Endothelial cell of umbilical vein (primary cell): ENCODE measurements around the gene GNAI1.

Experiments used
- CTCF ChIP-seq, 2 donors: IDR thresholded peaks; 1 replicate in 1 of 2; 2 replicates in 1 of 2; pipeline ENCODE4 v1.5.1; 2011; ENCODE audit warnings: low read length in 2 of 2, mild to moderate bottlenecking in 2 of 2, moderate library complexity in 2 of 2, control low read depth in 1 of 2, inconsistent platforms in 1 of 2, low read depth in 1 of 2; ENCODE audit not compliant: insufficient read depth in 1 of 2; ENCODE audit errors: extremely low read depth in 1 of 2
- EZH2 ChIP-seq: IDR thresholded peaks from 2 replicates; pipeline ENCODE4 v1.6.1; 2012; ENCODE audit warnings: borderline replicate concordance, low read depth, mild to moderate bottlenecking, moderate library complexity, low read length, inconsistent platforms; ENCODE audit not compliant: severe bottlenecking
- FOS ChIP-seq: IDR thresholded peaks from 2 replicates; pipeline ENCODE4 v1.6.1; 2011; ENCODE audit warnings: mild to moderate bottlenecking, low read length, moderate library complexity, borderline replicate concordance; ENCODE audit not compliant: insufficient read depth
- MYC ChIP-seq: IDR thresholded peaks from one replicate; pipeline ENCODE4 v1.6.1; 2011; ENCODE audit warnings: mild to moderate bottlenecking, low read depth, low read length
- POLR2A ChIP-seq: IDR thresholded peaks from 2 replicates; pipeline ENCODE4 v1.6.1; 2012; ENCODE audit warnings: low read depth, mild to moderate bottlenecking, control low read depth, low read length
- POLR2AphosphoS5 ChIP-seq: IDR thresholded peaks from 2 replicates; pipeline ENCODE4 v1.6.1; 2012; ENCODE audit warnings: low read depth, mild to moderate bottlenecking, control low read depth, low read length, moderate library complexity; ENCODE audit not compliant: insufficient read depth

GRCh38 chr7:80145780-80146422, 11.3 kb downstream of the GNAI1 start:
- TF ChIP-seq POLR2A (no peak), CTCF (IDR thresholded peaks at IDR 0.05; ENCODE audit: extremely low read depth in 1 of 2, insufficient read depth in 1 of 2, low read depth in 1 of 2, low read length in 2 of 2) (no peak), EZH2 (no peak), FOS (no peak), POLR2AphosphoS5 (no peak), MYC (no peak)
